Endothelial cell of umbilical vein (primary cell): ENCODE results near the gene CNKSR3. TPM values are rescaled to one million over a fixed set of nuclear protein-coding genes. Genes with fewer than 3 reads are reported as not detected.

Experiments
- BruUV-seq: library from RNA; stranded (reverse); fragments of 400-500 nt; replicated peaks from 2 replicates; lab custom pipeline; 2021; lab: Mats Ljungman, UMichigan
- CTCF ChIA-PET: fragments of 300-600, 350-600 bp; sonication (Branson Sonifier 250); formaldehyde crosslinking; loops from one replicate; lab custom pipeline; 2021; ENCODE audit warnings: antibody characterized with exemption, inconsistent platforms; lab: Charles Lee
- POLR2A ChIA-PET: fragments of 300-600, 350-600 bp; sonication (Branson Sonifier 250); formaldehyde crosslinking; loops from one replicate; lab custom pipeline; 2021; ENCODE audit warnings: antibody characterized with exemption, inconsistent platforms; lab: Charles Lee
- DNase-seq: peaks from one replicate; pipeline ENCODE4 v3.0.0-alpha.2; 2011; ENCODE audit warnings: low read depth, low spot score
- FAIRE-seq: peaks from 2 replicates; lab custom pipeline; 2011; peaks lifted over from hg19 to GRCh38; lab: Jason Lieb, UNC
- H2AFZ ChIP-seq: 2 replicates; pipeline ENCODE4 v1.6.0; 2012; ENCODE audit warnings: low read depth, low read length, control low read depth, inconsistent platforms
- H3K27ac ChIP-seq: 2 replicates; pipeline ENCODE4 v1.5.1; 2011; ENCODE audit warnings: low read depth, mild to moderate bottlenecking, control low read depth, low read length, moderate library complexity; ENCODE audit not compliant: insufficient read depth
- H3K27me3 ChIP-seq, 2 experiments: 2 replicates each; pipeline versions ENCODE4 v1.6.0 to v1.6.1; 2011; ENCODE audit warnings: low read length in 2 of 2, mixed read lengths in 1 of 2; ENCODE audit not compliant: control insufficient read depth in 2 of 2, insufficient read depth in 2 of 2
- H3K36me3 ChIP-seq, 2 experiments: 2 replicates in 1 of 2; 3 replicates in 1 of 2; pipeline ENCODE4 v1.5.1; 2011; ENCODE audit warnings: low read length in 2 of 2, mild to moderate bottlenecking in 1 of 2, moderate library complexity in 1 of 2; ENCODE audit not compliant: control insufficient read depth in 2 of 2, insufficient read depth in 2 of 2; ENCODE audit errors: extremely low read depth in 1 of 2
- H3K4me1 ChIP-seq: 3 replicates; pipeline ENCODE4 v1.5.1; 2011; ENCODE audit warnings: mild to moderate bottlenecking, low read length; ENCODE audit not compliant: control insufficient read depth, insufficient read depth; ENCODE audit errors: extremely low read depth
- H3K4me2 ChIP-seq: 2 replicates; pipeline ENCODE4 v1.6.1; 2011; ENCODE audit warnings: low read length, control low read depth, mixed read lengths; ENCODE audit not compliant: insufficient read depth
- H3K4me3 ChIP-seq, 3 experiments: fragments of 200-600 bp in 1 of 3; sonication (generic), shearing (Covaris generic) in 1 of 3; replicated peaks in 1 of 3; 2 replicates each; pipeline ENCODE4 v1.5.1; 2011 to 2016; ENCODE audit warnings: control low read depth in 3 of 3, low read length in 3 of 3, mild to moderate bottlenecking in 2 of 3, inconsistent platforms in 1 of 3, low read depth in 1 of 3, moderate library complexity in 1 of 3; ENCODE audit not compliant: insufficient read depth in 1 of 3
- H3K79me2 ChIP-seq: 2 replicates; pipeline ENCODE4 v1.6.0; 2012; ENCODE audit warnings: low read length, inconsistent platforms; ENCODE audit not compliant: control insufficient read depth, insufficient read depth
- H3K9ac ChIP-seq: replicated peaks from 2 replicates; pipeline ENCODE3; 2011; ENCODE audit warnings: low read length, control low read depth; ENCODE audit not compliant: insufficient read depth; ENCODE audit errors: extremely low read depth
- H3K9me1 ChIP-seq: replicated peaks from 3 replicates; pipeline ENCODE4 v1.6.0; 2011; ENCODE audit warnings: mild to moderate bottlenecking, low read length; ENCODE audit not compliant: control insufficient read depth, insufficient read depth; ENCODE audit errors: extremely low read depth
- H3K9me3 ChIP-seq: replicated peaks from 2 replicates; pipeline ENCODE4 v1.5.1; 2012; ENCODE audit warnings: low read length, inconsistent platforms; ENCODE audit not compliant: control insufficient read depth, insufficient read depth
- H4K20me1 ChIP-seq: replicated peaks from 2 replicates; pipeline ENCODE3; 2011; ENCODE audit warnings: mild to moderate bottlenecking, low read length; ENCODE audit not compliant: control insufficient read depth, insufficient read depth; ENCODE audit errors: extremely low read depth
- CTCF ChIP-seq, 2 donors: IDR thresholded peaks; 1 replicate in 1 of 2; 2 replicates in 1 of 2; pipeline ENCODE4 v1.5.1; 2011; ENCODE audit warnings: low read length in 2 of 2, mild to moderate bottlenecking in 2 of 2, moderate library complexity in 2 of 2, control low read depth in 1 of 2, inconsistent platforms in 1 of 2, low read depth in 1 of 2; ENCODE audit not compliant: insufficient read depth in 1 of 2; ENCODE audit errors: extremely low read depth in 1 of 2
- EZH2 ChIP-seq: IDR thresholded peaks from 2 replicates; pipeline ENCODE4 v1.6.1; 2012; ENCODE audit warnings: borderline replicate concordance, low read depth, mild to moderate bottlenecking, moderate library complexity, low read length, inconsistent platforms; ENCODE audit not compliant: severe bottlenecking
- FOS ChIP-seq: IDR thresholded peaks from 2 replicates; pipeline ENCODE4 v1.6.1; 2011; ENCODE audit warnings: mild to moderate bottlenecking, low read length, moderate library complexity, borderline replicate concordance; ENCODE audit not compliant: insufficient read depth
- GATA2 ChIP-seq: IDR thresholded peaks from 2 replicates; pipeline ENCODE4 v1.7.0; 2011; ENCODE audit warnings: low read depth, mild to moderate bottlenecking, moderate library complexity, mixed read lengths, low read length; ENCODE audit not compliant: insufficient read length, insufficient read depth
- JUN ChIP-seq: IDR thresholded peaks from 2 replicates; pipeline ENCODE4 v1.6.1; 2011; ENCODE audit warnings: borderline replicate concordance, low read depth; ENCODE audit not compliant: insufficient read length, insufficient read depth
- MAX ChIP-seq: IDR thresholded peaks from 2 replicates; pipeline ENCODE4 v1.6.1; 2011; ENCODE audit not compliant: insufficient read depth, insufficient read length
- MYC ChIP-seq: IDR thresholded peaks from one replicate; pipeline ENCODE4 v1.6.1; 2011; ENCODE audit warnings: mild to moderate bottlenecking, low read depth, low read length
- POLR2A ChIP-seq: IDR thresholded peaks from 2 replicates; pipeline ENCODE4 v1.6.1; 2012; ENCODE audit warnings: low read depth, mild to moderate bottlenecking, control low read depth, low read length
- POLR2AphosphoS5 ChIP-seq: IDR thresholded peaks from 2 replicates; pipeline ENCODE4 v1.6.1; 2012; ENCODE audit warnings: low read depth, mild to moderate bottlenecking, control low read depth, low read length, moderate library complexity; ENCODE audit not compliant: insufficient read depth
- dilution Hi-C: fragments of 300-500 bp; cut with MboI; formaldehyde crosslinking; loops from one replicate; pipeline ENCODE4 v1.15.0; 2019; ENCODE audit warnings: low sequenced_read_pairs; ENCODE audit not compliant: extremely low pct_ligation_motif_present
- intact Hi-C: fragments of 100-400 bp; cut with micrococcal nuclease; formaldehyde crosslinking; loops from one replicate; pipeline ENCODE4 v1.10.0; 2022
- polyA plus RNA-seq, 4 experiments: library from polyadenylated mRNA; depleted of rRNA in 3 of 4; stranded (reverse) in 3 of 4; unstranded in 1 of 4; fragments of >200 nt; gene quantifications; 2 replicates each; pipeline versions ENCODE4 v1.2.1 to v1.2.3, GENCODE V29; 2011 to 2012; ENCODE audit warnings: missing spikeins in 1 of 4
- total RNA-seq: library from RNA; stranded (reverse); gene quantifications from 2 replicates; pipeline ENCODE4 v1.2.3, GENCODE V29; 2021

Gene CNKSR3
- total and polyA plus RNA-seq, 2 donors (not counting 3 experiments of a cell fraction or from before 2014, with no cell fraction given) = 2.3 to 15.6 TPM

GRCh38 chr6:154384191-154384590 lies 126.3 kb downstream of the CNKSR3 start:
- H3K36me3 ChIP-seq = no peaks in the 10 kb centered on the region
- ChIA-PET CTCF (interaction anchor here (0.7 to 1.3 kb wide), 2 partner anchors 14 to 107 kb away, joined by 3 to 4 read pairs; no protein-coding TSS in a partner anchor), POLR2A (no interaction called here)
- H2AFZ ChIP-seq = no peak overlapping the region
- H3K4me3 ChIP-seq = no peak overlapping the region
- H3K4me1 ChIP-seq = peaks cover 17% of the 10 kb centered on the region
- intact Hi-C loops = no loop called here
- no peaks in the 10 kb centered on the region for H3K9me3 ChIP-seq
- BruUV-seq = no TSS peak
- H3K9ac ChIP-seq = no peak overlapping the region
- TF ChIP-seq POLR2A = no peak
- no peak for TF ChIP-seq EZH2
- TF ChIP-seq CTCF (IDR thresholded peaks at IDR 0.05; ENCODE audit: extremely low read depth in 1 of 2, insufficient read depth in 1 of 2, low read depth in 1 of 2, low read length in 2 of 2) = no peak
- TF ChIP-seq MYC = no peak
- no peak for TF ChIP-seq FOS
- TF ChIP-seq JUN = no peak
- H3K79me2 ChIP-seq = no peaks in the 10 kb centered on the region
- no peaks in the 10 kb centered on the region for H3K27me3 ChIP-seq
- H3K27ac ChIP-seq = no peak overlapping the region
- no peak for DNase-seq
- H4K20me1 ChIP-seq = no peaks in the 10 kb centered on the region
- FAIRE-seq = no peak
- no peak overlapping the region for H3K4me2 ChIP-seq
- dilution Hi-C loops = no loop called here
- H3K9me1 ChIP-seq = no peaks in the 10 kb centered on the region

GRCh38 chr6:154383273-154383672 lies 127.2 kb downstream of the CNKSR3 start:
- BruUV-seq = no TSS peak
- no peak overlapping the region for H3K9ac ChIP-seq
- intact Hi-C loops (no loop called here), dilution Hi-C loops (no loop called here)
- H3K79me2 ChIP-seq = no peaks in the 10 kb centered on the region
- H3K27ac ChIP-seq = no peak overlapping the region
- FAIRE-seq (no peak), DNase-seq (no peak)
- H3K4me2 ChIP-seq = no peak overlapping the region
- TF ChIP-seq GATA2 (no peak), EZH2 (no peak), POLR2AphosphoS5 (no peak), FOS (no peak), CTCF (IDR thresholded peaks at IDR 0.05; ENCODE audit: extremely low read depth in 1 of 2, insufficient read depth in 1 of 2, low read depth in 1 of 2, low read length in 2 of 2) (no peak), JUN (no peak), MAX (no peak), POLR2A (no peak), MYC (no peak)
- no peaks in the 10 kb centered on the region for H3K36me3 ChIP-seq
- H3K9me3 ChIP-seq = no peaks in the 10 kb centered on the region
- H3K4me1 ChIP-seq = peaks cover 16% of the 10 kb centered on the region
- no peak overlapping the region for H3K4me3 ChIP-seq
- no peaks in the 10 kb centered on the region for H4K20me1 ChIP-seq
- no peaks in the 10 kb centered on the region for H3K9me1 ChIP-seq
- no peaks in the 10 kb centered on the region for H3K27me3 ChIP-seq
- CTCF ChIA-PET = interaction anchor here (0.7 to 1.3 kb wide), 2 partner anchors 13 to 106 kb away, joined by 3 to 4 read pairs; no protein-coding TSS in a partner anchor
- POLR2A ChIA-PET = no interaction called here
- no peak overlapping the region for H2AFZ ChIP-seq
